IMR-90 (cell line): ENCODE results near the gene CTDP1. TPM values are rescaled to one million over a fixed set of nuclear protein-coding genes. Genes with fewer than 3 reads are reported as not detected.

Experiments used
- ATAC-seq: fragments of 200-7000 bp; cut with Tn5 transposase; 2 replicates; pipeline ENCODE4 v1.9.1; 2020; ENCODE audit warnings: low read depth, mild to moderate bottlenecking, moderate library complexity
- BruUV-seq: library from RNA; stranded (reverse); fragments of 400-500 nt; replicated peaks from 2 replicates; lab custom pipeline; 2021; lab: Mats Ljungman, UMichigan
- CTCF ChIA-PET: fragments of 300-600 bp; formaldehyde crosslinking; extraction: SDS; loops from one replicate; lab custom pipeline; 2021; ENCODE audit warnings: antibody characterized with exemption; lab: Yijun Ruan, JAX
- POLR2A ChIA-PET: fragments of 300-600 bp; sonication (Branson Sonifier 250); formaldehyde crosslinking; loops from one replicate; lab custom pipeline; 2022; ENCODE audit warnings: antibody characterized with exemption; ENCODE audit not compliant: unreplicated experiment; lab: Charles Lee
- DNase-seq: peaks from one replicate; pipeline ENCODE4 v3.0.0; 2013
- H2AFZ ChIP-seq: replicated peaks from 2 replicates; pipeline ENCODE3; 2013; ENCODE audit warnings: low read length, mild to moderate bottlenecking; ENCODE audit not compliant: poor library complexity
- H2AK5ac ChIP-seq: 2 replicates; pipeline ENCODE4 v1.6.1; 2013; ENCODE audit warnings: low read depth, low read length, inconsistent platforms
- H2AK9ac ChIP-seq: replicated peaks from 2 replicates; pipeline ENCODE3; 2013; ENCODE audit warnings: mild to moderate bottlenecking, low read depth, low read length, moderate library complexity; ENCODE audit not compliant: poor library complexity
- H2BK120ac ChIP-seq: 2 replicates; pipeline ENCODE4 v1.6.1; 2013; ENCODE audit warnings: low read depth, low read length, inconsistent platforms
- H2BK15ac ChIP-seq: 3 replicates; pipeline ENCODE4 v1.6.1; 2013; ENCODE audit warnings: low read depth, low read length, inconsistent platforms
- H2BK20ac ChIP-seq: 2 replicates; pipeline ENCODE4 v1.6.1; 2013; ENCODE audit warnings: low read depth, mild to moderate bottlenecking, inconsistent platforms, low read length, moderate library complexity
- H2BK5ac ChIP-seq: 2 replicates; pipeline ENCODE4 v1.6.1; 2013; ENCODE audit warnings: mild to moderate bottlenecking, low read depth, low read length, inconsistent platforms; ENCODE audit not compliant: poor library complexity, severe bottlenecking
- H3K14ac ChIP-seq: replicated peaks from 2 replicates; pipeline ENCODE4 v1.6.1; 2013; ENCODE audit warnings: low read depth, low read length, inconsistent platforms
- H3K18ac ChIP-seq: 2 replicates; pipeline ENCODE4 v1.6.1; 2013; ENCODE audit warnings: low read depth, low read length, control low read depth
- H3K23ac ChIP-seq: 2 replicates; pipeline ENCODE4 v1.6.1; 2013; ENCODE audit warnings: low read depth, low read length, inconsistent platforms
- H3K27ac ChIP-seq: 2 replicates; pipeline ENCODE4 v1.5.1; 2013; ENCODE audit warnings: mild to moderate bottlenecking, control low read depth, low read length; ENCODE audit not compliant: insufficient read depth
- H3K27me3 ChIP-seq: 2 replicates; pipeline ENCODE4 v1.6.1; 2013; ENCODE audit warnings: low read length; ENCODE audit not compliant: control insufficient read depth, insufficient read depth
- H3K36me3 ChIP-seq: 2 replicates; pipeline ENCODE4 v1.6.1; 2013; ENCODE audit warnings: low read length, mixed read lengths; ENCODE audit not compliant: control insufficient read depth, insufficient read depth
- H3K4ac ChIP-seq: 2 replicates; pipeline ENCODE4 v1.6.1; 2013; ENCODE audit warnings: low read depth, low read length, inconsistent platforms
- H3K4me1 ChIP-seq: 2 replicates; pipeline ENCODE4 v1.6.1; 2013; ENCODE audit warnings: low read length, mixed read lengths; ENCODE audit not compliant: control insufficient read depth, insufficient read depth
- H3K4me2 ChIP-seq: 2 replicates; pipeline ENCODE4 v1.6.1; 2013; ENCODE audit warnings: low read depth, mild to moderate bottlenecking, control low read depth, low read length, moderate library complexity
- H3K4me3 ChIP-seq: 2 replicates; pipeline ENCODE4 v1.5.1; 2013; ENCODE audit warnings: low read depth, mild to moderate bottlenecking, control low read depth, low read length, moderate library complexity; ENCODE audit not compliant: insufficient read depth
- H3K56ac ChIP-seq: 2 replicates; pipeline ENCODE4 v1.6.1; 2013; ENCODE audit warnings: low read length, inconsistent platforms; ENCODE audit not compliant: insufficient read depth; ENCODE audit errors: extremely low read depth
- H3K79me1 ChIP-seq, 2 experiments: 2 replicates each; pipeline ENCODE4 v1.6.1; 2013; ENCODE audit warnings: low read length in 2 of 2, inconsistent platforms in 1 of 2, low read depth in 1 of 2
- H3K9ac ChIP-seq: 2 replicates; pipeline ENCODE4 v1.6.1; 2013; ENCODE audit warnings: low read depth, low read length, control low read depth
- H3K9me1 ChIP-seq: 2 replicates; pipeline ENCODE4 v1.6.1; 2013; ENCODE audit warnings: low read length, inconsistent platforms; ENCODE audit not compliant: insufficient read depth
- H3K9me3 ChIP-seq: 2 replicates; pipeline ENCODE4 v1.6.1; 2013; ENCODE audit warnings: low read length; ENCODE audit not compliant: control insufficient read depth, insufficient read depth
- H4K20me1 ChIP-seq: 2 replicates; pipeline ENCODE4 v1.6.1; 2013; ENCODE audit warnings: low read length, inconsistent platforms; ENCODE audit not compliant: insufficient read depth
- H4K5ac ChIP-seq: 2 replicates; pipeline ENCODE4 v1.6.1; 2013; ENCODE audit warnings: mild to moderate bottlenecking, low read depth, low read length, control low read depth
- H4K8ac ChIP-seq, 2 experiments: 2 replicates each; pipeline ENCODE4 v1.6.1; 2013; ENCODE audit warnings: low read depth in 2 of 2, low read length in 2 of 2, control low read depth in 1 of 2, inconsistent platforms in 1 of 2
- H4K91ac ChIP-seq: 2 replicates; pipeline ENCODE4 v1.6.1; 2013; ENCODE audit warnings: low read depth, low read length, inconsistent platforms; ENCODE audit not compliant: insufficient read depth
- CEBPB ChIP-seq: IDR thresholded peaks from 2 replicates; pipeline ENCODE4 v1.6.1; 2012; ENCODE audit warnings: low read depth, low read length, improper control_type of control experiment
- CHD1 ChIP-seq: IDR thresholded peaks from 2 replicates; pipeline ENCODE4 v1.6.1; 2012; ENCODE audit warnings: low read depth, low read length, improper control_type of control experiment
- CTCF ChIP-seq: conservative IDR thresholded peaks from 2 replicates; pipeline ENCODE4 v1.5.1; 2012; ENCODE audit warnings: mild to moderate bottlenecking, low read depth, low read length, improper control_type of control experiment
- ELK1 ChIP-seq: fragments of 150-350 bp; IDR thresholded peaks from 2 replicates; pipeline ENCODE4 v1.6.1; 2016; ENCODE audit warnings: low read depth, mild to moderate bottlenecking, low read length, moderate library complexity, borderline replicate concordance
- MAFK ChIP-seq: IDR thresholded peaks from 2 replicates; pipeline ENCODE4 v1.6.1; 2012; ENCODE audit warnings: low read depth, low read length, improper control_type of control experiment
- MAZ ChIP-seq: IDR thresholded peaks from 2 replicates; pipeline ENCODE4 v1.6.1; 2012; ENCODE audit warnings: low read depth, mild to moderate bottlenecking, low read length, improper control_type of control experiment, moderate library complexity, borderline replicate concordance
- MXI1 ChIP-seq: IDR thresholded peaks from 2 replicates; pipeline ENCODE4 v1.6.1; 2012; ENCODE audit warnings: low read depth, mild to moderate bottlenecking, low read length, moderate library complexity, borderline replicate concordance
- NFE2L2 ChIP-seq: fragments of 150-350 bp; IDR thresholded peaks from 2 replicates; pipeline ENCODE4 v1.6.1; 2016; ENCODE audit warnings: low read depth, mild to moderate bottlenecking, low read length
- POLR2A ChIP-seq: IDR thresholded peaks from 2 replicates; pipeline ENCODE4 v1.6.1; 2012; ENCODE audit warnings: mild to moderate bottlenecking, low read depth, low read length
- RAD21 ChIP-seq: IDR thresholded peaks from 2 replicates; pipeline ENCODE4 v1.6.1; 2012; ENCODE audit warnings: low read length, improper control_type of control experiment
- RCOR1 ChIP-seq: IDR thresholded peaks from 2 replicates; pipeline ENCODE4 v1.6.1; 2012; ENCODE audit warnings: mild to moderate bottlenecking, low read length, improper control_type of control experiment; ENCODE audit not compliant: insufficient replicate concordance
- WGBS, 2 experiments: methylation state at CpG; one replicate each; pipeline versions ENCODE4 v1.1.5 to v1.1.7; 2013; ENCODE audit warnings: missing lambda C conversion rate in 2 of 2; ENCODE audit not compliant: insufficient read length in 1 of 2; ENCODE audit errors: extremely low coverage in 2 of 2; 5-methylcytosine and 5-hydroxymethylcytosine counted together
- dilution Hi-C: fragments of 300-500 bp; cut with HindIII; formaldehyde crosslinking; loops from one replicate; pipeline ENCODE4 v1.14.3; 2018; ENCODE audit warnings: low sequenced_read_pairs; ENCODE audit not compliant: unreplicated experiment
- in situ Hi-C: fragments of 300-500 bp; cut with MboI; formaldehyde crosslinking; loops from 3 replicates; pipeline ENCODE4 v1.14.3; 2019; ENCODE audit warnings: low sequenced_read_pairs, inconsistent platforms, mixed read lengths
- intact Hi-C: fragments of 100-400 bp; cut with micrococcal nuclease; formaldehyde crosslinking; loops from 2 replicates; pipeline ENCODE4 v1.10.0; 2022
- polyA plus RNA-seq, 3 experiments: library from polyadenylated mRNA; depleted of rRNA; stranded (reverse); fragments of >200 nt; gene quantifications; 2 replicates each; pipeline ENCODE4 v1.2.3, GENCODE V29; 2012; ENCODE audit warnings: low replicate concordance in 1 of 3
- total RNA-seq: library from RNA; depleted of rRNA; stranded (reverse); fragments of >200 nt; gene quantifications from 2 replicates; pipeline ENCODE4 v1.2.3, GENCODE V29; 2012

The CTDP1 gene
- total and polyA plus RNA-seq, 2 of the 4 experiments (the other 2 are of a cell fraction) = 13.4 to 17.6 TPM

GRCh38 chr18:79770501-79770815, 90.9 kb downstream of the CTDP1 start:
- no peak overlapping the region for H3K4ac ChIP-seq
- no peaks in the 10 kb centered on the region for H3K79me1 ChIP-seq
- no peak overlapping the region for H4K5ac ChIP-seq
- ChIA-PET POLR2A (no interaction called here), CTCF (no interaction called here)
- no peak overlapping the region for H2BK5ac ChIP-seq
- no peak overlapping the region for H2BK120ac ChIP-seq
- H4K20me1 ChIP-seq = no peaks in the 10 kb centered on the region
- dilution Hi-C loops = no loop called here
- no peak overlapping the region for H3K27ac ChIP-seq
- H2BK20ac ChIP-seq = no peak overlapping the region
- H3K4me2 ChIP-seq = no peak overlapping the region
- no peak overlapping the region for H2BK15ac ChIP-seq
- no peak overlapping the region for H3K4me3 ChIP-seq
- no peaks in the 10 kb centered on the region for H3K9me1 ChIP-seq
- no peak overlapping the region for H3K56ac ChIP-seq
- H2AK9ac ChIP-seq = no peak overlapping the region
- intact Hi-C loops = no loop called here
- H3K9me3 ChIP-seq = peaks cover 20% of the 10 kb centered on the region
- H4K8ac ChIP-seq = no peak overlapping the region
- no peak overlapping the region for H2AFZ ChIP-seq
- peaks cover 29% of the 10 kb centered on the region for H3K27me3 ChIP-seq
- no peak overlapping the region for H3K9ac ChIP-seq
- WGBS, 2 experiments = 50% methylated on average over 1 of the region's 11 CpGs; no CpG with 5 or more reads in 1 of the 2 experiments
- H3K36me3 ChIP-seq = no peaks in the 10 kb centered on the region
- no peak for DNase-seq
- H3K14ac ChIP-seq = no peak overlapping the region
- H3K4me1 ChIP-seq = peaks cover 3% of the 10 kb centered on the region; the same call in 1 of the 2 replicates
- no peak overlapping the region for H4K91ac ChIP-seq
- H3K18ac ChIP-seq = no peak overlapping the region
- H3K23ac ChIP-seq = no peak overlapping the region
- in situ Hi-C loops = no loop called here
- TF ChIP-seq NFE2L2 (no peak), MAZ (no peak), RAD21 (no peak), POLR2A (no peak), CEBPB (no peak), ELK1 (no peak), MAFK (no peak), MXI1 (no peak), CTCF (no peak), RCOR1 (no peak), CHD1 (no peak)
- no peak for ATAC-seq
- no peak overlapping the region for H2AK5ac ChIP-seq
- no TSS peak for BruUV-seq
